IMR-90 (cell line): ENCODE measurements around the gene VEZT. TPM values are rescaled to one million over a fixed set of nuclear protein-coding genes. Genes with fewer than 3 reads are reported as not detected.

ENCODE experiments used
- ATAC-seq: fragments of 200-7000 bp; cut with Tn5 transposase; 2 replicates; pipeline ENCODE4 v1.9.1; 2020; ENCODE audit warnings: low read depth, mild to moderate bottlenecking, moderate library complexity
- BruUV-seq: library from RNA; stranded (reverse); fragments of 400-500 nt; replicated peaks from 2 replicates; lab custom pipeline; 2021; lab: Mats Ljungman, UMichigan
- CTCF ChIA-PET: fragments of 300-600 bp; formaldehyde crosslinking; extraction: SDS; loops from one replicate; lab custom pipeline; 2021; ENCODE audit warnings: antibody characterized with exemption; lab: Yijun Ruan, JAX
- POLR2A ChIA-PET: fragments of 300-600 bp; sonication (Branson Sonifier 250); formaldehyde crosslinking; loops from one replicate; lab custom pipeline; 2022; ENCODE audit warnings: antibody characterized with exemption; ENCODE audit not compliant: unreplicated experiment; lab: Charles Lee
- DNase-seq: peaks from one replicate; pipeline ENCODE4 v3.0.0; 2013
- H2AFZ ChIP-seq: replicated peaks from 2 replicates; pipeline ENCODE3; 2013; ENCODE audit warnings: low read length, mild to moderate bottlenecking; ENCODE audit not compliant: poor library complexity
- H2AK5ac ChIP-seq: 2 replicates; pipeline ENCODE4 v1.6.1; 2013; ENCODE audit warnings: low read depth, low read length, inconsistent platforms
- H2AK9ac ChIP-seq: replicated peaks from 2 replicates; pipeline ENCODE3; 2013; ENCODE audit warnings: mild to moderate bottlenecking, low read depth, low read length, moderate library complexity; ENCODE audit not compliant: poor library complexity
- H2BK120ac ChIP-seq: 2 replicates; pipeline ENCODE4 v1.6.1; 2013; ENCODE audit warnings: low read depth, low read length, inconsistent platforms
- H2BK15ac ChIP-seq: 3 replicates; pipeline ENCODE4 v1.6.1; 2013; ENCODE audit warnings: low read depth, low read length, inconsistent platforms
- H2BK20ac ChIP-seq: 2 replicates; pipeline ENCODE4 v1.6.1; 2013; ENCODE audit warnings: low read depth, mild to moderate bottlenecking, inconsistent platforms, low read length, moderate library complexity
- H2BK5ac ChIP-seq: 2 replicates; pipeline ENCODE4 v1.6.1; 2013; ENCODE audit warnings: mild to moderate bottlenecking, low read depth, low read length, inconsistent platforms; ENCODE audit not compliant: poor library complexity, severe bottlenecking
- H3K14ac ChIP-seq: replicated peaks from 2 replicates; pipeline ENCODE4 v1.6.1; 2013; ENCODE audit warnings: low read depth, low read length, inconsistent platforms
- H3K18ac ChIP-seq: 2 replicates; pipeline ENCODE4 v1.6.1; 2013; ENCODE audit warnings: low read depth, low read length, control low read depth
- H3K23ac ChIP-seq: 2 replicates; pipeline ENCODE4 v1.6.1; 2013; ENCODE audit warnings: low read depth, low read length, inconsistent platforms
- H3K27ac ChIP-seq: 2 replicates; pipeline ENCODE4 v1.5.1; 2013; ENCODE audit warnings: mild to moderate bottlenecking, control low read depth, low read length; ENCODE audit not compliant: insufficient read depth
- H3K27me3 ChIP-seq: 2 replicates; pipeline ENCODE4 v1.6.1; 2013; ENCODE audit warnings: low read length; ENCODE audit not compliant: control insufficient read depth, insufficient read depth
- H3K36me3 ChIP-seq: 2 replicates; pipeline ENCODE4 v1.6.1; 2013; ENCODE audit warnings: low read length, mixed read lengths; ENCODE audit not compliant: control insufficient read depth, insufficient read depth
- H3K4ac ChIP-seq: 2 replicates; pipeline ENCODE4 v1.6.1; 2013; ENCODE audit warnings: low read depth, low read length, inconsistent platforms
- H3K4me1 ChIP-seq: 2 replicates; pipeline ENCODE4 v1.6.1; 2013; ENCODE audit warnings: low read length, mixed read lengths; ENCODE audit not compliant: control insufficient read depth, insufficient read depth
- H3K4me2 ChIP-seq: 2 replicates; pipeline ENCODE4 v1.6.1; 2013; ENCODE audit warnings: low read depth, mild to moderate bottlenecking, control low read depth, low read length, moderate library complexity
- H3K4me3 ChIP-seq: 2 replicates; pipeline ENCODE4 v1.5.1; 2013; ENCODE audit warnings: low read depth, mild to moderate bottlenecking, control low read depth, low read length, moderate library complexity; ENCODE audit not compliant: insufficient read depth
- H3K56ac ChIP-seq: 2 replicates; pipeline ENCODE4 v1.6.1; 2013; ENCODE audit warnings: low read length, inconsistent platforms; ENCODE audit not compliant: insufficient read depth; ENCODE audit errors: extremely low read depth
- H3K79me1 ChIP-seq, 2 experiments: 2 replicates each; pipeline ENCODE4 v1.6.1; 2013; ENCODE audit warnings: low read length in 2 of 2, inconsistent platforms in 1 of 2, low read depth in 1 of 2
- H3K9ac ChIP-seq: 2 replicates; pipeline ENCODE4 v1.6.1; 2013; ENCODE audit warnings: low read depth, low read length, control low read depth
- H3K9me1 ChIP-seq: 2 replicates; pipeline ENCODE4 v1.6.1; 2013; ENCODE audit warnings: low read length, inconsistent platforms; ENCODE audit not compliant: insufficient read depth
- H3K9me3 ChIP-seq: 2 replicates; pipeline ENCODE4 v1.6.1; 2013; ENCODE audit warnings: low read length; ENCODE audit not compliant: control insufficient read depth, insufficient read depth
- H4K20me1 ChIP-seq: 2 replicates; pipeline ENCODE4 v1.6.1; 2013; ENCODE audit warnings: low read length, inconsistent platforms; ENCODE audit not compliant: insufficient read depth
- H4K5ac ChIP-seq: 2 replicates; pipeline ENCODE4 v1.6.1; 2013; ENCODE audit warnings: mild to moderate bottlenecking, low read depth, low read length, control low read depth
- H4K8ac ChIP-seq, 2 experiments: 2 replicates each; pipeline ENCODE4 v1.6.1; 2013; ENCODE audit warnings: low read depth in 2 of 2, low read length in 2 of 2, control low read depth in 1 of 2, inconsistent platforms in 1 of 2
- H4K91ac ChIP-seq: 2 replicates; pipeline ENCODE4 v1.6.1; 2013; ENCODE audit warnings: low read depth, low read length, inconsistent platforms; ENCODE audit not compliant: insufficient read depth
- BHLHE40 ChIP-seq: fragments of 150-350 bp; IDR thresholded peaks from 2 replicates; pipeline ENCODE4 v1.6.1; 2016; ENCODE audit warnings: mild to moderate bottlenecking, low read depth, low read length
- CEBPB ChIP-seq: IDR thresholded peaks from 2 replicates; pipeline ENCODE4 v1.6.1; 2012; ENCODE audit warnings: low read depth, low read length, improper control_type of control experiment
- CHD1 ChIP-seq: IDR thresholded peaks from 2 replicates; pipeline ENCODE4 v1.6.1; 2012; ENCODE audit warnings: low read depth, low read length, improper control_type of control experiment
- FOS ChIP-seq: fragments of 150-350 bp; IDR thresholded peaks from 2 replicates; pipeline ENCODE4 v1.6.1; 2016; ENCODE audit warnings: low read depth, low read length
- MAZ ChIP-seq: IDR thresholded peaks from 2 replicates; pipeline ENCODE4 v1.6.1; 2012; ENCODE audit warnings: low read depth, mild to moderate bottlenecking, low read length, improper control_type of control experiment, moderate library complexity, borderline replicate concordance
- MXI1 ChIP-seq: IDR thresholded peaks from 2 replicates; pipeline ENCODE4 v1.6.1; 2012; ENCODE audit warnings: low read depth, mild to moderate bottlenecking, low read length, moderate library complexity, borderline replicate concordance
- NFE2L2 ChIP-seq: fragments of 150-350 bp; IDR thresholded peaks from 2 replicates; pipeline ENCODE4 v1.6.1; 2016; ENCODE audit warnings: low read depth, mild to moderate bottlenecking, low read length
- POLR2A ChIP-seq: IDR thresholded peaks from 2 replicates; pipeline ENCODE4 v1.6.1; 2012; ENCODE audit warnings: mild to moderate bottlenecking, low read depth, low read length
- RAD21 ChIP-seq: IDR thresholded peaks from 2 replicates; pipeline ENCODE4 v1.6.1; 2012; ENCODE audit warnings: low read length, improper control_type of control experiment
- RCOR1 ChIP-seq: IDR thresholded peaks from 2 replicates; pipeline ENCODE4 v1.6.1; 2012; ENCODE audit warnings: mild to moderate bottlenecking, low read length, improper control_type of control experiment; ENCODE audit not compliant: insufficient replicate concordance
- SMC3 ChIP-seq: fragments of 150-350 bp; IDR thresholded peaks from 2 replicates; pipeline ENCODE4 v1.6.1; 2016; ENCODE audit warnings: low read depth, mild to moderate bottlenecking, antibody characterized with exemption, low read length, moderate library complexity
- WGBS, 2 experiments: methylation state at CpG; one replicate each; pipeline versions ENCODE4 v1.1.5 to v1.1.7; 2013; ENCODE audit warnings: missing lambda C conversion rate in 2 of 2; ENCODE audit not compliant: insufficient read length in 1 of 2; ENCODE audit errors: extremely low coverage in 2 of 2; 5-methylcytosine and 5-hydroxymethylcytosine counted together
- dilution Hi-C: fragments of 300-500 bp; cut with HindIII; formaldehyde crosslinking; loops from one replicate; pipeline ENCODE4 v1.14.3; 2018; ENCODE audit warnings: low sequenced_read_pairs; ENCODE audit not compliant: unreplicated experiment
- in situ Hi-C: fragments of 300-500 bp; cut with MboI; formaldehyde crosslinking; loops from 3 replicates; pipeline ENCODE4 v1.14.3; 2019; ENCODE audit warnings: low sequenced_read_pairs, inconsistent platforms, mixed read lengths
- intact Hi-C: fragments of 100-400 bp; cut with micrococcal nuclease; formaldehyde crosslinking; loops from 2 replicates; pipeline ENCODE4 v1.10.0; 2022
- polyA plus RNA-seq, 3 experiments: library from polyadenylated mRNA; depleted of rRNA; stranded (reverse); fragments of >200 nt; gene quantifications; 2 replicates each; pipeline ENCODE4 v1.2.3, GENCODE V29; 2012; ENCODE audit warnings: low replicate concordance in 1 of 3
- total RNA-seq: library from RNA; depleted of rRNA; stranded (reverse); fragments of >200 nt; gene quantifications from 2 replicates; pipeline ENCODE4 v1.2.3, GENCODE V29; 2012
- TF ChIP-seq, protein P1 (sequence below): fragments of 150-350 bp; IDR thresholded peaks from 2 replicates; pipeline ENCODE4 v1.6.1; 2016; ENCODE audit warnings: low read depth, mild to moderate bottlenecking, low read length, moderate library complexity, borderline replicate concordance
- TF ChIP-seq, protein P2 (sequence below): conservative IDR thresholded peaks from 2 replicates; pipeline ENCODE4 v1.5.1; 2012; ENCODE audit warnings: mild to moderate bottlenecking, low read depth, low read length, improper control_type of control experiment

Gene VEZT
- total and polyA plus RNA-seq, 2 of the 4 experiments (the other 2 are of a cell fraction) = 54.5 to 90.2 TPM

DNA sequence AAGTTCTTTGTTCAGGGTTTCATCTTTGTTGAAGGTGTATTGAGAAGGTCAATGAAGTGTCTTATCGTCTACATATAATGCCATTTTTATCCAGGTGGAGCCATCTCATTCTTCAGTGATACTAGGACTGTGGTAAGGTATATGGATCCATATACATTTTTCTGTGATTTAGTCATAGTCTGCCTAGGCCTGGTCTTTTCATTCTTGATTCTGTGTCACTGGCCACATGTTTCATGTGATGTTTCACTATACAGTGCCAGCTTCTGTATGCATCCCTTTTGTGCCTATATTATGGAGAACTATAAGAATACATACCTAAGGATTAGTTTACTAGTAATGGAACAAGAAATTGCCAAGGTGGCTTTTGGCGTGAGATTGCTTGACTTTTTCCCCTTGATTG, 40.5 kb downstream of the VEZT start:
- no peak overlapping the region for H2BK20ac ChIP-seq
- peaks cover 17% of the 10 kb centered on the region for H3K36me3 ChIP-seq
- no peak overlapping the region for H3K4me3 ChIP-seq
- no TSS peak for BruUV-seq
- no peak overlapping the region for H2AFZ ChIP-seq
- H3K23ac ChIP-seq = no peak overlapping the region
- dilution Hi-C loops (no loop called here), in situ Hi-C loops (no loop called here), intact Hi-C loops (no loop called here)
- no peak overlapping the region for H3K14ac ChIP-seq
- H4K91ac ChIP-seq = no peak overlapping the region
- H2BK15ac ChIP-seq = no peak overlapping the region
- no peak overlapping the region for H3K27ac ChIP-seq
- CTCF ChIA-PET = no interaction called here
- H3K79me1 ChIP-seq = peaks cover 24 to 34% of the 10 kb centered on the region in 2 experiments
- no peak overlapping the region for H3K9ac ChIP-seq
- no peak for TF ChIP-seq NFE2L2
- TF ChIP-seq, protein P1, sequence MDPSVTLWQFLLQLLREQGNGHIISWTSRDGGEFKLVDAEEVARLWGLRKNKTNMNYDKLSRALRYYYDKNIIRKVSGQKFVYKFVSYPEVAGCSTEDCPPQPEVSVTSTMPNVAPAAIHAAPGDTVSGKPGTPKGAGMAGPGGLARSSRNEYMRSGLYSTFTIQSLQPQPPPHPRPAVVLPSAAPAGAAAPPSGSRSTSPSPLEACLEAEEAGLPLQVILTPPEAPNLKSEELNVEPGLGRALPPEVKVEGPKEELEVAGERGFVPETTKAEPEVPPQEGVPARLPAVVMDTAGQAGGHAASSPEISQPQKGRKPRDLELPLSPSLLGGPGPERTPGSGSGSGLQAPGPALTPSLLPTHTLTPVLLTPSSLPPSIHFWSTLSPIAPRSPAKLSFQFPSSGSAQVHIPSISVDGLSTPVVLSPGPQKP = no peak
- no peak for TF ChIP-seq FOS
- no peak for TF ChIP-seq BHLHE40
- TF ChIP-seq MAZ = no peak
- TF ChIP-seq CEBPB = no peak
- TF ChIP-seq, protein P2, sequence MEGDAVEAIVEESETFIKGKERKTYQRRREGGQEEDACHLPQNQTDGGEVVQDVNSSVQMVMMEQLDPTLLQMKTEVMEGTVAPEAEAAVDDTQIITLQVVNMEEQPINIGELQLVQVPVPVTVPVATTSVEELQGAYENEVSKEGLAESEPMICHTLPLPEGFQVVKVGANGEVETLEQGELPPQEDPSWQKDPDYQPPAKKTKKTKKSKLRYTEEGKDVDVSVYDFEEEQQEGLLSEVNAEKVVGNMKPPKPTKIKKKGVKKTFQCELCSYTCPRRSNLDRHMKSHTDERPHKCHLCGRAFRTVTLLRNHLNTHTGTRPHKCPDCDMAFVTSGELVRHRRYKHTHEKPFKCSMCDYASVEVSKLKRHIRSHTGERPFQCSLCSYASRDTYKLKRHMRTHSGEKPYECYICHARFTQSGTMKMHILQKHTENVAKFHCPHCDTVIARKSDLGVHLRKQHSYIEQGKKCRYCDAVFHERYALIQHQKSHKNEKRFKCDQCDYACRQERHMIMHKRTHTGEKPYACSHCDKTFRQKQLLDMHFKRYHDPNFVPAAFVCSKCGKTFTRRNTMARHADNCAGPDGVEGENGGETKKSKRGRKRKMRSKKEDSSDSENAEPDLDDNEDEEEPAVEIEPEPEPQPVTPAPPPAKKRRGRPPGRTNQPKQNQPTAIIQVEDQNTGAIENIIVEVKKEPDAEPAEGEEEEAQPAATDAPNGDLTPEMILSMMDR = no peak
- TF ChIP-seq MXI1 = no peak
- TF ChIP-seq RCOR1 = no peak
- TF ChIP-seq POLR2A = no peak
- no peak for TF ChIP-seq RAD21
- TF ChIP-seq CHD1 = no peak
- TF ChIP-seq SMC3 = no peak
- ATAC-seq (peak; percentile 61), DNase-seq (peak; percentile 55)
- H3K27me3 ChIP-seq = no peaks in the 10 kb centered on the region
- H2AK5ac ChIP-seq = no peak overlapping the region
- no CpG with 5 or more reads among the region's 2 CpGs for WGBS, 2 experiments
- no peak overlapping the region for H2AK9ac ChIP-seq
- H2BK5ac ChIP-seq = peak overlapping the region; percentile 68
- H3K4me2 ChIP-seq = no peak overlapping the region
- no peaks in the 10 kb centered on the region for H4K20me1 ChIP-seq
- H3K9me3 ChIP-seq = no peaks in the 10 kb centered on the region
- no peak overlapping the region for H3K4ac ChIP-seq
- no peaks in the 10 kb centered on the region; the same call in 1 of the 2 replicates for H3K4me1 ChIP-seq
- H4K5ac ChIP-seq = no peak overlapping the region; the same call in 1 of the 2 replicates
- H3K18ac ChIP-seq = no peak overlapping the region
- no peak overlapping the region for H4K8ac ChIP-seq
- no peak overlapping the region for H3K56ac ChIP-seq
- H2BK120ac ChIP-seq = no peak overlapping the region
- 0 out of 2 replicates have a peak, but pooled peaks cover 3% of the 10 kb centered on the region for H3K9me1 ChIP-seq
- POLR2A ChIA-PET = no interaction called here
